SIG-M5 treated with dmso at 0.1 percent for 504 hours (cell line): Measurements from ENCODE around the gene ADARB2.
"Not testable (repeated sequence)": the region's sequence is repeated elsewhere in the genome, so short reads cannot be mapped to it uniquely, and the experiment has no call there.

Experiments used
- DNase-seq: peaks from one replicate; lab custom pipeline; 2025; ENCODE audit not compliant: unreplicated experiment; lab: John Stamatoyannopoulos, UW

ADARB2 gene

GRCh38 chr10:1248262-1248630, 489.1 kb downstream of the ADARB2 start:
- not testable (repeated sequence) for DNase-seq

- DNase-seq: no peak
These were observed 489.6 kb downstream of the ADARB2 start for GRCh38 chr10:1247598-1248261.

GRCh38 chr10:1244493-1244892, 492.8 kb downstream of the ADARB2 start:
- DNase-seq: no peak

GRCh38 chr10:1243486-1244234, 493.7 kb downstream of the ADARB2 start:
- DNase-seq: no peak

GRCh38 chr10:1242975-1243374, 494.4 kb downstream of the ADARB2 start:
- DNase-seq: no peak

DNA sequence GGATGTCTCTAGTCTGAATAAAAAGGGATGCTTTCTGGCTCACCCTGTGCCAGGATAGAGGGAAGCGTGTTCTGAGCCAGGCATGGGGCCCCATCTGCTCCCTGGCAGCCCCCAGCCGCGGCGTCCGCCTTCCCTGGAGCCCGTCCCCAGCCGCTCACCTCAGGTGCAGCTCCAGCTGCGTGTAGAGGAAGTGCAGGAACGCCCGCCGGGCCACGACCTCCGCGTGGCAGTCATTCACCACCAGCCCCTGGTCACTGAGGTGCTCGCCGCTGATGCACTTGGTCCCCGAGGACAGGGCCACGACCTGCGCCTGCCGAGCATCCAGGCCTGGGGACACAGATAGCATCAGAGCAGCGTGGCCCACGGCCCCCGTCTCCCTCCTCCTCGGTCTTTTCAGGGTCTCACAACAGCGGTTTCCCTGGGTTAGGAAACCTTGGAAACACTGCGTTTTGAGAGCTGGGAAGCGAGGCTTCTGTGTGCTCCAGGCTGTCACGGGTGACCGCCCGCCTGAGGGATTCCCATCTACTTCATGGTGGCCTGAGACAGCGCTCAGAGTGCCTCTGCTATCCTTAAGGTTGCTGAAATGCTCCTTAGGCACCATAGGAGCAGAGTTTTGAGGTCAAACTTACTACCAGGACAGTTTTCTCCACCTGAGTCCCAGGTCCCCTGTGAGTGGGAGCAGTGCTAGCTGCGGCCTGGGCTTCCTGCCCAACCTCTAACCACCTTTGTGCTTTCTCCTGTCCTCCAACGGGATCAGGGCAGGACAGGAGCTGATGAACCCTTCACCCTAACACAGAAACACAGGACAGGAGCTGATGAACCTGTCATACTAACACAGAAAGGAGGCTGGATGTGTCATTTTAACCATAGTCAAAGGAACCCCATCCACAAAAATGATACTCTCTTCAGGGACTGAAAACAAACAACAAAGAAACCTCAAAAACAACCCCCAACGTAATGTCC, 495.1 kb downstream of the ADARB2 start:
- no peak for DNase-seq

GRCh38 chr10:1241322-1241890, 495.9 kb downstream of the ADARB2 start:
- DNase-seq: no peak

- no peak for DNase-seq
These were observed 497.0 kb downstream of the ADARB2 start for GRCh38 chr10:1240341-1240775.

DNA sequence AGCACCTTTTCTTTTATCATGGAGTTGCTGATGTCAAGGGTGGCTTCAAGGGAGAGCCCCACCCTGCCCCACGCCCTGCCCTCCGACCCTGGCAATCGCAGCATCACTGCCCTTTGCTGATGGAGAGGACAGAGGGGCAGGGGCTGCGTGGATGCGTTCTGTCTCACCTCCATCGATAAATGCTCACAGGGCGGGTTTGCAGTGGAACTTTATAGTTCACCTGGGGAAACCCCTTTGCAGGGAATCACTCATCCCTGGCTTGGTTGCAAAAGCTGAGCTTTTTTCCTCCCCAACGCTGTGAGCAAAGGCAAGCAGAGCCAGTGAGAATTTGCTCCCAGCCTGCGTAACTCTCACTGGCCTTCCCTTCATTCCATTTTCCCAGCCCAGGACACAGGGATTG, 504.3 kb downstream of the ADARB2 start:
- no peak for DNase-seq

GRCh38 chr10:1232164-1232911, 505.0 kb downstream of the ADARB2 start:
- DNase-seq: no peak

- no peak for DNase-seq
These were observed 506.6 kb downstream of the ADARB2 start for GRCh38 chr10:1230592-1231275.

- no peak for DNase-seq
These were observed 507.2 kb downstream of the ADARB2 start for GRCh38 chr10:1230138-1230537.

- no peak for DNase-seq
These were observed 507.8 kb downstream of the ADARB2 start for GRCh38 chr10:1229574-1229973.

- DNase-seq: no peak
These were observed 508.2 kb downstream of the ADARB2 start for GRCh38 chr10:1229116-1229515.

DNA sequence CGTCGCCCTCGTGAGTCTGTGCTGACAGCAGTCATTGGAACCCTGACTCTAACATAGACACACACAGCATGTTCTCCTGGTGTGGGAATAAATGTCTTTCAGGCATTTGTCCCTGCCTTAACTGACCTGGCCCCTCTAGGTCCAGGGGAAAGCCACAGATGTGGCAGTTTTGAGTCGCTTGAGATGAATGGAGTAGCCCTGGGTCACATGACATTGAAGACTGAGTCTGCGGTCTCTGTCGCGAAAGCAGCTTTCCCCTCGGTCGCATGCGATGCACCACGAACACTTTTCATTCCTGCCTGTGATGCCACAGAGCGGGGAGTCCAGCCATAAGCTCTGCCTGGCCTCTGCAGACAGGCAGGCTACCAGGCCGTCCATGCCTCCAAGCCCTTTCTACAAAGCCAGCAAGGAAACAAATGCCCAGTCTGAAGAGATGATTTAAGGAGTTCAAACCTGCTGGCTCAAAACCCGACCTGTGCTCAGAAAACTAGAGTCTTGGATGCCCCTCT, 508.8 kb downstream of the ADARB2 start:
- DNase-seq: no peak

- no peak for DNase-seq
These were observed 509.6 kb downstream of the ADARB2 start for GRCh38 chr10:1227510-1228402.

DNA sequence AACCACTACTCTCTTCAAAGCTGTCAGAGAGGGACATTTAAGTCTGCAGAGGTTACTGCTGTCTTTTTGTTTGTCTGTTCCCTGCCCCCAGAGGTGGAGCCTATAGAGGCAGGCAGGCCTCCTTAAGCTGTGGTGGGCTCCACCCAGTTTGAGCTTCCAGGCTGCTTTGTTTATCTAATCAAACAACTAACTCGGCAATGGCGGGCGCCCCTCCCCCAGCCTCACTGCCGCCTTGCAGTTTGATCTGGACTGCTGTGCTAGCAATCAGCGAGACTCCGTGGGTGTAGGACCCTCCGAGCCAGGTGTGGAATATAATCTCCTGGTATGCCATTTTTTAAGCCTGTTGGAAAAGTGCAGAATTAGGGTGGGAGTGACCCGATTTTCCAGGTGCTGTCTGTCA, 510.4 kb downstream of the ADARB2 start:
- DNase-seq: not testable (repeated sequence)

DNA sequence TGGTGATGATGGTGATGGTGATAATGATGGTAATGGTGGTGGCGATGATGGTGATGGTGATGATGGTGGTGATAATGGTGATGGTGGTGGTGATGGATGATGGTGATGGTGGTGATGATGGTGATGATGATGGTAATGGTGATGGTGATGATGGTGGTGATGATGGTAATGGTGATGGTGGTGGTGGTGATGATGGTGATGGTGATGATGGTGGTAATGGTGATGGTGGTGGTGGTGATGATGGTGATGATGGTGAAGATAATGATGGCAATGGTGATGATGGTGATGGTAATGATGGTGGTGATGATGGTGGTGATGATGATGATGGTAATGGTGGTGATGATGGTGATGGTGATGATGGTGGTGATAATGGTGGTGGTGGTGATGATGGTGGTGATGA, 517.5 kb downstream of the ADARB2 start:
- not testable (repeated sequence) for DNase-seq

DNA sequence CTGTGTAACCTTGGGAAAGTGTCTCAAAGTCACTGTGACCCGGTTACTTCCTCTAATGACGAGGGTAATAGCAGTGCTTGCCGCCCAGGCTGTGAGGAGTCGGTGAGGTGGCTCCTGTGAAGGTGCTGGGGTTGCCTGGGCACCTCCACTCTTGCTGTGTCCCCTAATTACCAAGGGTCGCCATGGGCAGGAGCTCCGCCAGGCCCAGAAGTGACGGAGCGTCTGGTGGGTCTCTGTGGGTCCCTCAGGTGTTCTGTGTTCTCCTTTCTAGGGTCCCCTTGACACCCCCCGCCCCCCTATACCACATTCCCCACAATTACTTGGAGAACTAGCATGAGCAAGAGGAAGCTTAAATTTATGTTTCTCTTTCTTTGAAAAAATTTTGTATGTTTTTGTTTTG, 519.7 kb downstream of the ADARB2 start:
- no peak for DNase-seq
